IMR-90 (cell line): Measurements from ENCODE around the gene WNT7B. TPM values are rescaled to one million over a fixed set of nuclear protein-coding genes. Genes with fewer than 3 reads are reported as not detected.

Experiments used
- ATAC-seq: fragments of 200-7000 bp; cut with Tn5 transposase; 2 replicates; pipeline ENCODE4 v1.9.1; 2020; ENCODE audit warnings: low read depth, mild to moderate bottlenecking, moderate library complexity
- BruUV-seq: library from RNA; stranded (reverse); fragments of 400-500 nt; replicated peaks from 2 replicates; lab custom pipeline; 2021; lab: Mats Ljungman, UMichigan
- CTCF ChIA-PET: fragments of 300-600 bp; formaldehyde crosslinking; extraction: SDS; loops from one replicate; lab custom pipeline; 2021; ENCODE audit warnings: antibody characterized with exemption; lab: Yijun Ruan, JAX
- POLR2A ChIA-PET: fragments of 300-600 bp; sonication (Branson Sonifier 250); formaldehyde crosslinking; loops from one replicate; lab custom pipeline; 2022; ENCODE audit warnings: antibody characterized with exemption; ENCODE audit not compliant: unreplicated experiment; lab: Charles Lee
- DNase-seq: peaks from one replicate; pipeline ENCODE4 v3.0.0; 2013
- H2AFZ ChIP-seq: replicated peaks from 2 replicates; pipeline ENCODE3; 2013; ENCODE audit warnings: low read length, mild to moderate bottlenecking; ENCODE audit not compliant: poor library complexity
- H2AK5ac ChIP-seq: 2 replicates; pipeline ENCODE4 v1.6.1; 2013; ENCODE audit warnings: low read depth, low read length, inconsistent platforms
- H2AK9ac ChIP-seq: replicated peaks from 2 replicates; pipeline ENCODE3; 2013; ENCODE audit warnings: mild to moderate bottlenecking, low read depth, low read length, moderate library complexity; ENCODE audit not compliant: poor library complexity
- H2BK120ac ChIP-seq: 2 replicates; pipeline ENCODE4 v1.6.1; 2013; ENCODE audit warnings: low read depth, low read length, inconsistent platforms
- H2BK15ac ChIP-seq: 3 replicates; pipeline ENCODE4 v1.6.1; 2013; ENCODE audit warnings: low read depth, low read length, inconsistent platforms
- H2BK20ac ChIP-seq: 2 replicates; pipeline ENCODE4 v1.6.1; 2013; ENCODE audit warnings: low read depth, mild to moderate bottlenecking, inconsistent platforms, low read length, moderate library complexity
- H2BK5ac ChIP-seq: 2 replicates; pipeline ENCODE4 v1.6.1; 2013; ENCODE audit warnings: mild to moderate bottlenecking, low read depth, low read length, inconsistent platforms; ENCODE audit not compliant: poor library complexity, severe bottlenecking
- H3K14ac ChIP-seq: replicated peaks from 2 replicates; pipeline ENCODE4 v1.6.1; 2013; ENCODE audit warnings: low read depth, low read length, inconsistent platforms
- H3K18ac ChIP-seq: 2 replicates; pipeline ENCODE4 v1.6.1; 2013; ENCODE audit warnings: low read depth, low read length, control low read depth
- H3K23ac ChIP-seq: 2 replicates; pipeline ENCODE4 v1.6.1; 2013; ENCODE audit warnings: low read depth, low read length, inconsistent platforms
- H3K27ac ChIP-seq: 2 replicates; pipeline ENCODE4 v1.5.1; 2013; ENCODE audit warnings: mild to moderate bottlenecking, control low read depth, low read length; ENCODE audit not compliant: insufficient read depth
- H3K27me3 ChIP-seq: 2 replicates; pipeline ENCODE4 v1.6.1; 2013; ENCODE audit warnings: low read length; ENCODE audit not compliant: control insufficient read depth, insufficient read depth
- H3K36me3 ChIP-seq: 2 replicates; pipeline ENCODE4 v1.6.1; 2013; ENCODE audit warnings: low read length, mixed read lengths; ENCODE audit not compliant: control insufficient read depth, insufficient read depth
- H3K4ac ChIP-seq: 2 replicates; pipeline ENCODE4 v1.6.1; 2013; ENCODE audit warnings: low read depth, low read length, inconsistent platforms
- H3K4me1 ChIP-seq: 2 replicates; pipeline ENCODE4 v1.6.1; 2013; ENCODE audit warnings: low read length, mixed read lengths; ENCODE audit not compliant: control insufficient read depth, insufficient read depth
- H3K4me2 ChIP-seq: 2 replicates; pipeline ENCODE4 v1.6.1; 2013; ENCODE audit warnings: low read depth, mild to moderate bottlenecking, control low read depth, low read length, moderate library complexity
- H3K4me3 ChIP-seq: 2 replicates; pipeline ENCODE4 v1.5.1; 2013; ENCODE audit warnings: low read depth, mild to moderate bottlenecking, control low read depth, low read length, moderate library complexity; ENCODE audit not compliant: insufficient read depth
- H3K56ac ChIP-seq: 2 replicates; pipeline ENCODE4 v1.6.1; 2013; ENCODE audit warnings: low read length, inconsistent platforms; ENCODE audit not compliant: insufficient read depth; ENCODE audit errors: extremely low read depth
- H3K79me1 ChIP-seq, 2 experiments: 2 replicates each; pipeline ENCODE4 v1.6.1; 2013; ENCODE audit warnings: low read length in 2 of 2, inconsistent platforms in 1 of 2, low read depth in 1 of 2
- H3K9ac ChIP-seq: 2 replicates; pipeline ENCODE4 v1.6.1; 2013; ENCODE audit warnings: low read depth, low read length, control low read depth
- H3K9me1 ChIP-seq: 2 replicates; pipeline ENCODE4 v1.6.1; 2013; ENCODE audit warnings: low read length, inconsistent platforms; ENCODE audit not compliant: insufficient read depth
- H3K9me3 ChIP-seq: 2 replicates; pipeline ENCODE4 v1.6.1; 2013; ENCODE audit warnings: low read length; ENCODE audit not compliant: control insufficient read depth, insufficient read depth
- H4K20me1 ChIP-seq: 2 replicates; pipeline ENCODE4 v1.6.1; 2013; ENCODE audit warnings: low read length, inconsistent platforms; ENCODE audit not compliant: insufficient read depth
- H4K5ac ChIP-seq: 2 replicates; pipeline ENCODE4 v1.6.1; 2013; ENCODE audit warnings: mild to moderate bottlenecking, low read depth, low read length, control low read depth
- H4K8ac ChIP-seq, 2 experiments: 2 replicates each; pipeline ENCODE4 v1.6.1; 2013; ENCODE audit warnings: low read depth in 2 of 2, low read length in 2 of 2, control low read depth in 1 of 2, inconsistent platforms in 1 of 2
- H4K91ac ChIP-seq: 2 replicates; pipeline ENCODE4 v1.6.1; 2013; ENCODE audit warnings: low read depth, low read length, inconsistent platforms; ENCODE audit not compliant: insufficient read depth
- BHLHE40 ChIP-seq: fragments of 150-350 bp; IDR thresholded peaks from 2 replicates; pipeline ENCODE4 v1.6.1; 2016; ENCODE audit warnings: mild to moderate bottlenecking, low read depth, low read length
- CEBPB ChIP-seq: IDR thresholded peaks from 2 replicates; pipeline ENCODE4 v1.6.1; 2012; ENCODE audit warnings: low read depth, low read length, improper control_type of control experiment
- SMC3 ChIP-seq: fragments of 150-350 bp; IDR thresholded peaks from 2 replicates; pipeline ENCODE4 v1.6.1; 2016; ENCODE audit warnings: low read depth, mild to moderate bottlenecking, antibody characterized with exemption, low read length, moderate library complexity
- WGBS, 2 experiments: methylation state at CpG; one replicate each; pipeline versions ENCODE4 v1.1.5 to v1.1.7; 2013; ENCODE audit warnings: missing lambda C conversion rate in 2 of 2; ENCODE audit not compliant: insufficient read length in 1 of 2; ENCODE audit errors: extremely low coverage in 2 of 2; 5-methylcytosine and 5-hydroxymethylcytosine counted together
- dilution Hi-C: fragments of 300-500 bp; cut with HindIII; formaldehyde crosslinking; loops from one replicate; pipeline ENCODE4 v1.14.3; 2018; ENCODE audit warnings: low sequenced_read_pairs; ENCODE audit not compliant: unreplicated experiment
- in situ Hi-C: fragments of 300-500 bp; cut with MboI; formaldehyde crosslinking; loops from 3 replicates; pipeline ENCODE4 v1.14.3; 2019; ENCODE audit warnings: low sequenced_read_pairs, inconsistent platforms, mixed read lengths
- intact Hi-C: fragments of 100-400 bp; cut with micrococcal nuclease; formaldehyde crosslinking; loops from 2 replicates; pipeline ENCODE4 v1.10.0; 2022
- polyA plus RNA-seq, 3 experiments: library from polyadenylated mRNA; depleted of rRNA; stranded (reverse); fragments of >200 nt; gene quantifications; 2 replicates each; pipeline ENCODE4 v1.2.3, GENCODE V29; 2012; ENCODE audit warnings: low replicate concordance in 1 of 3
- total RNA-seq: library from RNA; depleted of rRNA; stranded (reverse); fragments of >200 nt; gene quantifications from 2 replicates; pipeline ENCODE4 v1.2.3, GENCODE V29; 2012

Gene WNT7B
- total and polyA plus RNA-seq, 2 of the 4 experiments (the other 2 are of a cell fraction), result under 0.01 to 0.15 TPM

GRCh38 chr22:45878901-45879551 is 97.9 kb downstream of the WNT7B start:
- H3K27ac ChIP-seq, result no peak overlapping the region
- no peak overlapping the region for H4K5ac ChIP-seq
- no peak overlapping the region for H2BK5ac ChIP-seq
- H2BK20ac ChIP-seq, result no peak overlapping the region
- no peak overlapping the region for H3K18ac ChIP-seq
- CTCF ChIA-PET, result no interaction called here
- H2AK9ac ChIP-seq, result no peak overlapping the region
- H3K4me1 ChIP-seq, result no peaks in the 10 kb centered on the region
- intact Hi-C loops (no loop called here), in situ Hi-C loops (no loop called here), dilution Hi-C loops (no loop called here)
- POLR2A ChIA-PET, result no interaction called here
- peaks cover 68% of the 10 kb centered on the region for H3K27me3 ChIP-seq
- H4K91ac ChIP-seq, result no peak overlapping the region
- no peak overlapping the region for H3K4me3 ChIP-seq
- no peak overlapping the region for H2BK120ac ChIP-seq
- DNase-seq, result no peak
- no peak overlapping the region for H4K8ac ChIP-seq
- no peak overlapping the region for H2BK15ac ChIP-seq
- no peak overlapping the region for H3K9ac ChIP-seq
- H3K9me1 ChIP-seq, result no peaks in the 10 kb centered on the region
- ATAC-seq, result no peak; the same call in 1 of the 2 replicates
- BruUV-seq, result no TSS peak
- peak overlapping the region; percentile 10 for H2AFZ ChIP-seq
- TF ChIP-seq SMC3 (no peak), CEBPB (no peak), BHLHE40 (no peak)
- no peak overlapping the region for H3K14ac ChIP-seq
- H3K36me3 ChIP-seq, result no peaks in the 10 kb centered on the region
- H2AK5ac ChIP-seq, result no peak overlapping the region
- no peak overlapping the region for H3K56ac ChIP-seq
- no peaks in the 10 kb centered on the region for H3K79me1 ChIP-seq
- H3K9me3 ChIP-seq, result no peaks in the 10 kb centered on the region
- no peak overlapping the region for H3K23ac ChIP-seq
- H3K4ac ChIP-seq, result no peak overlapping the region
- 34% methylated on average over 9 of the region's 16 CpGs; no CpG with 5 or more reads in 1 of the 2 experiments for WGBS, 2 experiments
- no peaks in the 10 kb centered on the region; the same call in 1 of the 2 replicates for H4K20me1 ChIP-seq
- H3K4me2 ChIP-seq, result no peak overlapping the region
